ENCODE data around the gene HPCAL1. TPM values are rescaled to one million over a fixed set of nuclear protein-coding genes. Genes with fewer than 3 reads are reported as not detected.

The HPCAL1 gene
- polyA plus RNA-seq, 1 donor from 2014 or later, result 63.4 TPM

DNA sequence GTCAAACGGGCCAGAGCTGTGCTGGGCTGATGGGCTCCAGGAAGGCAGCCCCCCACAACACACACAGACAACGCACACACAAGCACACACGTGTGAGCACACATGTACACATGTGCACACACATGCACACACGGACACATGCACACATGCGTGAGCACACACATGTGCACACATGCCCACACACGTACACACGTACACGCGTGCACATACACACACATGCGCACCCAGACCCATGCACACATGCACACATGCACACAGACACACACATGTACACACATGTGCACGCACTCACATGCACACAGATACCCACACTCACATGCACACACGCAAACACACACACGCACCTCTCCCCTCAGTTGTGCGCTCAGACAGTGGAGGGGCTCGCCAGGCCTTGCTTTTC, 31.2 kb upstream of the HPCAL1 start:
- Histone ChIP-seq H3K9ac (ENCODE audit: low read length) (no peak overlapping the region), H3K4me3 (ENCODE audit: low read length) (no peak overlapping the region), H3F3A (ENCODE audit: insufficient read depth, low read length, poor library complexity, severe bottlenecking) (no peaks in the 10 kb centered on the region), H3K9me2 (ENCODE audit: insufficient read depth, low read length) (no peaks in the 10 kb centered on the region), H4K20me1 (ENCODE audit: insufficient read depth) (no peaks in the 10 kb centered on the region), H3K9me3 (ENCODE audit: low read length) (no peaks in the 10 kb centered on the region), H3K79me2 (replicated peaks; ENCODE audit: insufficient read depth, low read length) (no peaks in the 10 kb centered on the region), H2AFZ (ENCODE audit: low read depth, low read length) (no peak overlapping the region), H3K36me3 (ENCODE audit: insufficient read depth, low read length) (no peaks in the 10 kb centered on the region), H3K27me3 (ENCODE audit: insufficient read depth, low read depth, low read length) (no peaks in the 10 kb centered on the region), H3K27ac (ENCODE audit: low read length) (no peak overlapping the region), H3K4me2 (ENCODE audit: low read length) (no peak overlapping the region)
- TF ChIP-seq EZH2 (IDR thresholded peaks at IDR 0.05; ENCODE audit: borderline replicate concordance, insufficient read depth, low read length, poor library complexity, severe bottlenecking), result no peak
- TF ChIP-seq EP300 (conservative IDR thresholded peaks at IDR 0.05; ENCODE audit: poor library complexity, severe bottlenecking), result no peak
- TF ChIP-seq SMC3 (conservative IDR thresholded peaks at IDR 0.05; ENCODE audit: poor library complexity), result no peak
- TF ChIP-seq TAF1 (IDR thresholded peaks at IDR 0.05; ENCODE audit: low read depth), result no peak
- no peak for TF ChIP-seq POLR2AphosphoS5 (IDR thresholded peaks at IDR 0.05)
- TF ChIP-seq RAD21 (conservative IDR thresholded peaks at IDR 0.05), result no peak
- no peak for TF ChIP-seq MXI1 (conservative IDR thresholded peaks at IDR 0.05; ENCODE audit: poor library complexity, severe bottlenecking)
- TF ChIP-seq, protein P1, sequence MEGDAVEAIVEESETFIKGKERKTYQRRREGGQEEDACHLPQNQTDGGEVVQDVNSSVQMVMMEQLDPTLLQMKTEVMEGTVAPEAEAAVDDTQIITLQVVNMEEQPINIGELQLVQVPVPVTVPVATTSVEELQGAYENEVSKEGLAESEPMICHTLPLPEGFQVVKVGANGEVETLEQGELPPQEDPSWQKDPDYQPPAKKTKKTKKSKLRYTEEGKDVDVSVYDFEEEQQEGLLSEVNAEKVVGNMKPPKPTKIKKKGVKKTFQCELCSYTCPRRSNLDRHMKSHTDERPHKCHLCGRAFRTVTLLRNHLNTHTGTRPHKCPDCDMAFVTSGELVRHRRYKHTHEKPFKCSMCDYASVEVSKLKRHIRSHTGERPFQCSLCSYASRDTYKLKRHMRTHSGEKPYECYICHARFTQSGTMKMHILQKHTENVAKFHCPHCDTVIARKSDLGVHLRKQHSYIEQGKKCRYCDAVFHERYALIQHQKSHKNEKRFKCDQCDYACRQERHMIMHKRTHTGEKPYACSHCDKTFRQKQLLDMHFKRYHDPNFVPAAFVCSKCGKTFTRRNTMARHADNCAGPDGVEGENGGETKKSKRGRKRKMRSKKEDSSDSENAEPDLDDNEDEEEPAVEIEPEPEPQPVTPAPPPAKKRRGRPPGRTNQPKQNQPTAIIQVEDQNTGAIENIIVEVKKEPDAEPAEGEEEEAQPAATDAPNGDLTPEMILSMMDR (IDR thresholded peaks at IDR 0.05; ENCODE audit: poor library complexity, severe bottlenecking), result no peak
- TF ChIP-seq, protein P2, sequence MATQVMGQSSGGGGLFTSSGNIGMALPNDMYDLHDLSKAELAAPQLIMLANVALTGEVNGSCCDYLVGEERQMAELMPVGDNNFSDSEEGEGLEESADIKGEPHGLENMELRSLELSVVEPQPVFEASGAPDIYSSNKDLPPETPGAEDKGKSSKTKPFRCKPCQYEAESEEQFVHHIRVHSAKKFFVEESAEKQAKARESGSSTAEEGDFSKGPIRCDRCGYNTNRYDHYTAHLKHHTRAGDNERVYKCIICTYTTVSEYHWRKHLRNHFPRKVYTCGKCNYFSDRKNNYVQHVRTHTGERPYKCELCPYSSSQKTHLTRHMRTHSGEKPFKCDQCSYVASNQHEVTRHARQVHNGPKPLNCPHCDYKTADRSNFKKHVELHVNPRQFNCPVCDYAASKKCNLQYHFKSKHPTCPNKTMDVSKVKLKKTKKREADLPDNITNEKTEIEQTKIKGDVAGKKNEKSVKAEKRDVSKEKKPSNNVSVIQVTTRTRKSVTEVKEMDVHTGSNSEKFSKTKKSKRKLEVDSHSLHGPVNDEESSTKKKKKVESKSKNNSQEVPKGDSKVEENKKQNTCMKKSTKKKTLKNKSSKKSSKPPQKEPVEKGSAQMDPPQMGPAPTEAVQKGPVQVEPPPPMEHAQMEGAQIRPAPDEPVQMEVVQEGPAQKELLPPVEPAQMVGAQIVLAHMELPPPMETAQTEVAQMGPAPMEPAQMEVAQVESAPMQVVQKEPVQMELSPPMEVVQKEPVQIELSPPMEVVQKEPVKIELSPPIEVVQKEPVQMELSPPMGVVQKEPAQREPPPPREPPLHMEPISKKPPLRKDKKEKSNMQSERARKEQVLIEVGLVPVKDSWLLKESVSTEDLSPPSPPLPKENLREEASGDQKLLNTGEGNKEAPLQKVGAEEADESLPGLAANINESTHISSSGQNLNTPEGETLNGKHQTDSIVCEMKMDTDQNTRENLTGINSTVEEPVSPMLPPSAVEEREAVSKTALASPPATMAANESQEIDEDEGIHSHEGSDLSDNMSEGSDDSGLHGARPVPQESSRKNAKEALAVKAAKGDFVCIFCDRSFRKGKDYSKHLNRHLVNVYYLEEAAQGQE (IDR thresholded peaks at IDR 0.05; ENCODE audit: borderline replicate concordance), result no peak

DNA sequence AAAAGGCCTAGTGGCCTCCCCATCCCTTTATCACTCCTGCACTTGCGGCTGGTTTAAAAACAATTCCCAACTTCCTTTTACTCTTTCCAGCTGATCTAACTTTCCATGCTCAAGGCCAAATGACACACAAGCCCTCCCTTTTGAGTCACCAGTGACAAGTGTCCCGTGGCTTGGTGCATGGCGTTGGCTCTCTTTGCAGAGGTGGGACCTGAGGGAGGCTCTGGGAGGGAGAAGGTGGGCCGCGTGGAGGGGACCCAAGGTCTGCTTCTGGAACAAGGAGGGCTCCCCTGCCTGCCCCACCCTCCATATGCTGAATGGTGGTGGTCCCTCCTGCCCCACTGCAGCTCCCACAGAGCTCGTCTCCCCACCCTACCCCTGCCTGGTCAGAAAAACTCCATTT, 30.8 kb upstream of the HPCAL1 start:
- no peak for TF ChIP-seq EZH2 (IDR thresholded peaks at IDR 0.05; ENCODE audit: borderline replicate concordance, insufficient read depth, low read length, poor library complexity, severe bottlenecking)
- no peak for TF ChIP-seq TAF1 (IDR thresholded peaks at IDR 0.05; ENCODE audit: low read depth)
- no peak for TF ChIP-seq SMC3 (conservative IDR thresholded peaks at IDR 0.05; ENCODE audit: poor library complexity)
- TF ChIP-seq POLR2AphosphoS5 (IDR thresholded peaks at IDR 0.05), result no peak
- no peak for TF ChIP-seq EP300 (conservative IDR thresholded peaks at IDR 0.05; ENCODE audit: poor library complexity, severe bottlenecking)
- no peak for TF ChIP-seq MXI1 (conservative IDR thresholded peaks at IDR 0.05; ENCODE audit: poor library complexity, severe bottlenecking)
- no peak for TF ChIP-seq RAD21 (conservative IDR thresholded peaks at IDR 0.05)
- TF ChIP-seq, protein P2 (IDR thresholded peaks at IDR 0.05; ENCODE audit: borderline replicate concordance), result no peak
- TF ChIP-seq, protein P1 (IDR thresholded peaks at IDR 0.05; ENCODE audit: poor library complexity, severe bottlenecking), result no peak
- no peaks in the 10 kb centered on the region for H3K27me3 ChIP-seq (ENCODE audit: insufficient read depth, low read depth, low read length)
- no peaks in the 10 kb centered on the region for H4K20me1 ChIP-seq (ENCODE audit: insufficient read depth)
- no peak overlapping the region for H2AFZ ChIP-seq (ENCODE audit: low read depth, low read length)
- H3K9me2 ChIP-seq (ENCODE audit: insufficient read depth, low read length), result no peaks in the 10 kb centered on the region
- H3K36me3 ChIP-seq (ENCODE audit: insufficient read depth, low read length), result no peaks in the 10 kb centered on the region
- H3K27ac ChIP-seq (ENCODE audit: low read length), result no peak overlapping the region
- no peaks in the 10 kb centered on the region for H3F3A ChIP-seq (ENCODE audit: insufficient read depth, low read length, poor library complexity, severe bottlenecking)
- H3K79me2 ChIP-seq (replicated peaks; ENCODE audit: insufficient read depth, low read length), result no peaks in the 10 kb centered on the region
- H3K9ac ChIP-seq (ENCODE audit: low read length), result no peak overlapping the region
- no peak overlapping the region for H3K4me2 ChIP-seq (ENCODE audit: low read length)
- H3K4me3 ChIP-seq (ENCODE audit: low read length), result no peak overlapping the region
- no peaks in the 10 kb centered on the region for H3K9me3 ChIP-seq (ENCODE audit: low read length)
